HG02973 (cell line): ENCODE results near the gene PPP4R2.
"Not testable (repeated sequence)": the region's sequence is repeated elsewhere in the genome, so short reads cannot be mapped to it uniquely, and the experiment has no call there.

Experiments used
- ATAC-seq: cut with Tn5 transposase; IDR thresholded peaks from one replicate; pipeline ENCODE4 v1.9.1; 2021; ENCODE audit warnings: moderate library complexity; ENCODE audit not compliant: unreplicated experiment

PPP4R2 gene

GRCh38 chr3:72976281-72976741 lies 20.3 kb upstream of the PPP4R2 start:
- no peak for ATAC-seq

DNA sequence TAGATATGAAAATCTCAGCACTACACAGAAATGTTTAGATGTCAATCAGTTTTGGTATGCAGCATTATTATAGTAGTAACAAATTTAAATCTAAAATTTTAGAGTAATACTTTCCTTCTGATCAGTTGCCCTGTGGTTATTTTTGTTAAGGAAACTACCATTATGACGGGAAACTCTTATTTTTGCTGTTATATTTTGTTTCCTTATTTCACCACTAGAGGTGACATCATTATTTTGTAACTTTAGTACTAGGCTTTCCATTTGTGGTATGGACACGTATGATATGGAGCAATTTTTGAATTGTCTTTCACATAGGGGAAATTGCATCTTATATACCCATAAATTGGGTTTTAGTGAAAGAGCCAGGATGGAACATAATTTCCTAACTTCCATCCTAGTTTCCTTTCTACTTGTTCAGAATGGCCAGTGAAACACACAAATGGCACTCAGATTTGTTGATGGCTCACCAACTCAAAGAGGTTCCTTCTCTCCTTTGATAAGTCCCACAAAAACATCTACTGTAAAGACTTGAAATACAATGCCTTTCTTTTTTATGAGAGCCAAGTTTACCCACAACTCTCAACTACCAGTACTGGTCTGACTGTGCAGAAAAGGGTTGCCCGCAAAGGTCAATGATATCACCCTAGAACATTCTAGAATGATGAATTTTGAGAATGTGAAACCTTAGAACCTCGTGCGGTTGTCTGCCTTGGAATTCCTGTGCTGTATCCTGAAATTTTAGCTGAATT lies 19.4 kb upstream of the PPP4R2 start:
- no peak for ATAC-seq

DNA sequence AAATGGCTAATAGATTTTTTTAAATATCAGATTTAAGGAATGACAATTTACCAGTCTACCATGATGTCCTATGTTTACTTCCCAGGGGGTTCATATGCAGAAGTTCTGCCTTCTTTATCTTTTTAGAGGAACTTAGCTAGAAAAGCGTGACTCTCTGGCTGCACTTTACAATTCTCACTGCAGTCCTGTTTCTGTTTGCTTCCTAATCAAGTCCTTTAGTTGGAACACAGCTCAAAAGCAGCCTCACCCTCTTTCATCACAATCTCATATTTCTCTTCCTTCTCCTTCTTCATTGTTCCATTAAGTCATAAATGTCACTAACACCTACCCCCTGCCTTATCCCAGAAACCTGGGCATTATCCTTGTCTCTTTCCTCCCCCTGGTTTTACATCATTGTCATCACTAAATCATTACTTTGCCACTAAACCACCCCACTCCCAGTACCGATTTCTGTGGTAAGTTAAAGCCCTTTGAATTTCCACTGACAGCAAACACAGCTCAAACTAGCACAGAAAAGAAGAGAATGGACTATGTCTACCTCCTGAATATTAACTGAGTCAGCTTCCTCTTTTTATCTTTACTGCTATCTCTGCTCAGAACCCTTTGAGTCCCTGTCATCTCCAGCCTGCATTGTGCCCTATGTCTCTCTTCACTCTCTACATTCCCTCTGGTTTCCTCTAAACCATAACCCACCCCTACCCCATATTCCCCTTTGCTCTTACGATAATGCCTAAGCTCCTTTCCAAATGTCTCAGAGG lies 13.8 kb upstream of the PPP4R2 start:
- ATAC-seq, result no peak

DNA sequence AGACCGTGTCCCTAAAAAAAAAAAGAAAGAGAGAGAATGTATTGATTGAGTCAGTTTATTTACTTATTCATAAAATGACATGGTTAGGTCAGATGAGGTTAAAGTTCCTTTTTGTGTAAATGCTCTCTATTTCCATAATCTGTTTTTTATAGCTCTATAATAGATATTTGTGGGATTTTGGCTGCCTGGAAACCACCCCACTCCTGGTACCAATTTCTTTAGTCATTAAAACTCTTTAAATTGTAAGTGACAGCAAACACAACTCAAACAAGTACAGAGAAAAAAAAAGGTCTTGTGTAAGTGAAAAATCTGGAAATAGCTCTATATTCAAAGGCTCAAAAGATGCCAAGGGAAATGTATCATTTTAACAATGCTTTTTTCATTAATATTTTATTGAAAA lies 11.0 kb upstream of the PPP4R2 start:
- ATAC-seq, result no peak

- no peak for ATAC-seq
Measured at GRCh38 chr3:72990701-72991395, 5.8 kb upstream of the PPP4R2 start.

DNA sequence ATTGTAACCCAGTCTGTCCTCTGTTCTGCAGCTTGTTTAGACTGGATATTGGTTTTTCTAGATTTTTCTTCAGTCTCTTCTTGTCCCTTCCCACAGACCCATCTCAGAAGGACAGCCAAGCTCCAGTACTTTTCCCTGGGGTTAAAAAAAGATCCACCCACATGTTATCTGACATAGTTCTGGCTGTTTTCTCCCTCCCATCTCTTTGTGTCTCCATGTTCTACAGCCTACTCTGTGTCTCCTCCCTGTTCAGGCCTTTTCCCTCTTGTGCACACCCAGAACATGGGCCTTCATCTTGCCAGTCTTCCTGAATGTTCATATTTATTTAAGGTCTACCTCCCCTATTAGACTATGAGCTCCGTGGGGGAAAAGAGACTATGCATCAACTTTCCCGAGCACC lies 5.1 kb upstream of the PPP4R2 start:
- no peak for ATAC-seq

DNA sequence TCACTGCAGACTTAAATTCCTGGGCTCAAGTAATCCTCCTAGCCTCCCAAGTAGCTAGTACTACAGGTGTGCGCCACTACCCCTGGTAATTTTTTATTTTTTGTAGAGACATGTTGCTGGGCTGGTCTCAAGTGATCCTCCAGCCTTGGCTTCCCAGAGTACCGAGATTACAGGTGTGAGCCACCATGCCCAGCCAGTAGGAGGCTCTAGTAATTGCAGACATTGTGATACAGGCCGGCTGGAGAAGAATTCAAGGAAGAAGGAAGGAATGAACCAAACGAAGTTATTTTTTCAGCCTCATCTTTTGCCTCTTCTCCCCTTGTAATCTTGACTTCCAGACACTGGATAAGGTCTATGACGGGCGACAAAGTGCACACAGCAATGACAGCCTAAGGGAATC lies 3.2 kb upstream of the PPP4R2 start:
- ATAC-seq, result no peak

GRCh38 chr3:72995337-72995736 lies 1.3 kb upstream of the PPP4R2 start:
- no peak for ATAC-seq

DNA sequence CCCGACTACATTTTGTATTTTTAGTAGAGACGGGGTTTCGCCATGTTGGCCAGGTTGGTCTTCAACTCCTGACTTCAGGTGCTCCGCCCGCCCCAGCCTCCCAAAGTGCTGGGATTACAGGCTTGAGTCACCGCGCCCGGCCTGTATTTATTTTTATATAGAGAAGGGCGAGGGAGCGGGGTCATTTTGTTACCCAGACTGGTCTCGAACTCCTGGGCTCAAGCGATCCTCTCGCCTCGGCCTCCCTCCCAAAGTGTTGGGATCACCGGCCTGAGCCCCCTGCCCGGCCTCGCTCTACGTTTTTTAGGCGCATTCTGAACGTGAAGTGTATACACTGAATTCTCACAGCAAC lies 514 bp upstream of the PPP4R2 start:
- no peak for ATAC-seq

GRCh38 chr3:72997421-72997961 lies 880 bp downstream of the PPP4R2 start:
- ATAC-seq, result no peak

GRCh38 chr3:72998466-72998865 lies 1.9 kb downstream of the PPP4R2 start:
- no peak for ATAC-seq

GRCh38 chr3:72999951-73000350 lies 3.3 kb downstream of the PPP4R2 start:
- ATAC-seq, result no peak

DNA sequence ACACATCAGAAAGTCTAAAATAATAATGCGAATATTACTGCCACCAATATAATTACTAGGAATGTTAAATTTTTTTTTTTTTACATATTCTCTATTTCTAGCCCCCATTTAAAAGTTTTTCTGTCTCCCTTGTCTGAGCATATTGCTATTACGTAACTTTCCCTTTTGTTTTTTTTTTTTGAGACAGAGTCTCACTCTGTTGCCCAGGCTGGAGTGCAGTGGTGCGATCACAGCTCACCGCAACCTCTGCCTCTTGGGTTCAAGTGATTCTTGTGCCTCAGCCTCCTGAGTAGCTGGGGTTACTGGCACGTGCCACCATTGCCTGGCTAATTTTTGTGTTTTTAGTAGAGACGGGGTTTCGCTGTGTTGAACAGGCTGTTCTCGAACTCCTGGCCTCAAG lies 6.4 kb downstream of the PPP4R2 start:
- ATAC-seq, result not testable (repeated sequence)

- no peak for ATAC-seq
Measured at GRCh38 chr3:73004316-73004715, 7.7 kb downstream of the PPP4R2 start.

GRCh38 chr3:73007992-73008712 lies 11.5 kb downstream of the PPP4R2 start:
- no peak for ATAC-seq

DNA sequence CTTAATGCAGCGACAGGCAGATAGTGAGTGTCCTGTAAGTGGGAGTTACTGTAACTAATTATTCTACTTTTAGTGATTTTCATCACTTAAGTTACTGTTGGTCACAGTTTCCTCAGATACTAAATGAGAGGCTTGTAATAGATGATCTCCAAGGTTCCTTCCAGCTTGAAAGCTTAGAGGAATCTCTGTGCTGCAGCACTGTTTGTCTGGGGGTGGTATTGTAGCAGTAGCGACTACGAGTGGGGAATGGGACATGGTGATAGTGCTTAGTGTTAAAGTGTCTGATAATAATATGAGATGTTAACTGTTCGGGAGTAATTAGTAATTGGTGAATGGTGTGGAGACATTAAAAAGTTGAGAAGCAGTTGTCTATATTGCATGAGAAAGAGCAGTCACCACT lies 12.4 kb downstream of the PPP4R2 start:
- ATAC-seq, result no peak

DNA sequence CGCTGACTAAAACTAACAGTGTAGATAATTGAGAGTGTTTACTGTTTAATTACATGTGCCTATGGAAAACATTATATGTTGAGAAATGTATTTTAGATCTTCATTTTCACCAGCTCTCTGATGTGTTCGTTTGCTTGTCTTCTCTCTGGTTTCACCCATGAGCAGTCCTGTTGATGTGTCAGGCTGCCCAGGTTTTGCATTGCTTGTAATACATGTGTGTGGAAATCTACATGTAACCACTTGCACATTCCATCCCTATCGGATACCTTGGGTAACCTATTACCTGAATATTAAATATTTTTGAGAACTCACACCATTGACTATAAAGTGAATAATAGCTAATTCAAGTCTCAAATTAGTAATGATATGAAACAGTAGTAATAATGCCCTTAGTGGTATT lies 13.1 kb downstream of the PPP4R2 start:
- no peak for ATAC-seq

- ATAC-seq, result no peak
Measured at GRCh38 chr3:73010158-73010557, 13.5 kb downstream of the PPP4R2 start.

- no peak for ATAC-seq
Measured at GRCh38 chr3:73018298-73018697, 21.7 kb downstream of the PPP4R2 start.

DNA sequence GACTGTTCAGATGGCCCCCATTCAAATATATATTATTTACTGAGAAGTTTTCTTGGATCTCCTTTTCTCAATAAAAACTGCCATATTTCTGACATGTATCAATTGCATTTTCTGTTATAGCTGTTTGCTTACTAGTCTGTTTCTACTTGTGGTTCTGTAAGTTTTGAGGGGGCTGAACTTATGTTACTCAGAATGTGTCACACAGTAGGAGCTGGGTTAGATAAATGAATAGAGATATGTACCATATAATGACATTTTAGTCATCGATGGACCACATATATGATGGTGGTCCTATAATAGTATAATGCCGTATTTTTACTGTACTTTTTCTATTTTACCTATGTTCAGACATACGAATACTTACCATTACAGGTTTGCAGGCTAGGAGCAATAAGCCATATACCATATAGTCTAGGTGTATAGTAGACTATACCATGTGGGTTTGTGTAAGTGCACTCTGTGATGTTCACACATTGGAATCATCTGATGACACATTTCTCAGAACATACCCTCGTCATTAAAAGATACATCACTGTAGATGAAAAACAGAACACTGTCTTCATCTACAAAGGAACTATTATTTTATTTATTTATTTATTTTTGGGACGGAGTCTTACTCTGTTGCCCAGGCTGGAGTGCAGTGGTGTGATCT lies 22.3 kb downstream of the PPP4R2 start:
- no peak for ATAC-seq
